GM10266 (cell line): ENCODE measurements around the gene STIP1.
A peak's percentile ranks its signal among the peaks of the same experiment; 100 is the strongest.

ENCODE experiments used
- DNase-seq: peaks from one replicate; pipeline ENCODE4 v3.0.0; 2012; ENCODE audit errors: extremely low spot score
- TF ChIP-seq, protein P1 (sequence below): IDR thresholded peaks from 2 replicates; pipeline ENCODE4 v1.5.1; 2012; ENCODE audit warnings: mild to moderate bottlenecking, low read depth; ENCODE audit not compliant: control insufficient read depth, insufficient read depth; ENCODE audit errors: missing control alignments

The STIP1 gene

DNA sequence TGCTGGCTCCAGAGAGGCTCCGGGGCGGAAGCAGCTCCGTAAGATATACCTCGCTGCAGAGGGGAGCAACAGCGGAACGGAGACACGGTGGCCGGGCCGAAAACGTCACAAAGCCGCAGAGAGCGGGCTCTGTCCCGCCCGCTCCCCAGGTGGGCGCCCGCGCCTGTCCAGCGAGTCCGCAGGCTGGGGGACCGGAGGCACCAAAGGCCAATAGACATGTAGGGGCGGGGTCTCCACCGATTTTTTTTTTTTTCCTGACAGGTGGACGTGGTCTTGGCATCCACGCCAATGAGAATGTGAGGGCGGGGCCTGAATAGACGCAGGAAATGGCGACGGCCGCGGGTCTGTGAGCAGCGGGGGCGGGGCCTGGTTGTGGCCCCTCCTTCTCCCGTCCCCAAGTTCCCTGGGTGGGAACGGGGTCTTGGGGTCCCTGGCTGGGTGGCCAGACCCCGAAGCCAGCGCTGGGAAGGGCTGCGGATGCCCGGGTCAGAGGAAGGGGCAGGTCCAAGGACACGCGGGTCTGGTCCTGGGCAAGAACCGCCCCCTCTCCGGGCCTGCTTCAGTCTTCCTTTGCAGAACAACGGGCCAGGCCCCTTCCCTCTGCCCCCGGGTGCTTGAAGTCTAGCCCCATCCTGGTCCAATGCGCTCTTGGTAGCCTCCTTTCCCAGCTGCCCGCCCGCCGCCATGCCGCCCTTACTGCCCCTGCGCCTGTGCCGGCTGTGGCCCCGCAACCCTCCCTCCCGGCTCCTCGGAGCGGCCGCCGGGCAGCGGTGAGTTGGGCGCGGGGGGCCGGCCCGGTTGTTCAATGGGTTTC lies 44.4 kb downstream of the STIP1 start, which contains the start of gene DNAJC4:
Gene DNAJC4, plus strand, starts transcription at position 378 of the 814 bp plus-strand sequence. Its CDS starts 307 bp downstream, at position 685.
- peak; percentile 93 for DNase-seq
- TF ChIP-seq, protein P1, sequence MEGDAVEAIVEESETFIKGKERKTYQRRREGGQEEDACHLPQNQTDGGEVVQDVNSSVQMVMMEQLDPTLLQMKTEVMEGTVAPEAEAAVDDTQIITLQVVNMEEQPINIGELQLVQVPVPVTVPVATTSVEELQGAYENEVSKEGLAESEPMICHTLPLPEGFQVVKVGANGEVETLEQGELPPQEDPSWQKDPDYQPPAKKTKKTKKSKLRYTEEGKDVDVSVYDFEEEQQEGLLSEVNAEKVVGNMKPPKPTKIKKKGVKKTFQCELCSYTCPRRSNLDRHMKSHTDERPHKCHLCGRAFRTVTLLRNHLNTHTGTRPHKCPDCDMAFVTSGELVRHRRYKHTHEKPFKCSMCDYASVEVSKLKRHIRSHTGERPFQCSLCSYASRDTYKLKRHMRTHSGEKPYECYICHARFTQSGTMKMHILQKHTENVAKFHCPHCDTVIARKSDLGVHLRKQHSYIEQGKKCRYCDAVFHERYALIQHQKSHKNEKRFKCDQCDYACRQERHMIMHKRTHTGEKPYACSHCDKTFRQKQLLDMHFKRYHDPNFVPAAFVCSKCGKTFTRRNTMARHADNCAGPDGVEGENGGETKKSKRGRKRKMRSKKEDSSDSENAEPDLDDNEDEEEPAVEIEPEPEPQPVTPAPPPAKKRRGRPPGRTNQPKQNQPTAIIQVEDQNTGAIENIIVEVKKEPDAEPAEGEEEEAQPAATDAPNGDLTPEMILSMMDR, result no peak

DNA sequence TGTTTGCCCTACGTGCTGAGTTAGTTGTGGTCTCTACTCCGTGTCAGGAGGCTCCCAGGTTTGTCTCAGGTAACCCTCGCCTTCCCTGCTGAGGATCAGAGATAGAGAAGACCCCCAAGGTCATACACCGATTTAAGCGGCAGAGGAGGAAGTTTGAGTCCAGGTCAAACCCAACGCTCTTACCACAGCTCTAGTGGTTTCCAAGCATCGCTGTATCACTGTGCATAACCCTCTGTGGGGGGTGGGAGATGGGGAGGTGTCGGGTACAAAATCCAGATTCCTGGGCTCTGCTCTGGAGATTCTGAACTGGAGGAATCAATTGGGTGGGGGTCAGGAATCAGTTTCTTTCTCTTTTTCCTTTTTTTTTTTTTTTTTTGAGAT lies 45.0 kb downstream of the STIP1 start:
- no peak for DNase-seq
- TF ChIP-seq, protein P1, result no peak

DNA sequence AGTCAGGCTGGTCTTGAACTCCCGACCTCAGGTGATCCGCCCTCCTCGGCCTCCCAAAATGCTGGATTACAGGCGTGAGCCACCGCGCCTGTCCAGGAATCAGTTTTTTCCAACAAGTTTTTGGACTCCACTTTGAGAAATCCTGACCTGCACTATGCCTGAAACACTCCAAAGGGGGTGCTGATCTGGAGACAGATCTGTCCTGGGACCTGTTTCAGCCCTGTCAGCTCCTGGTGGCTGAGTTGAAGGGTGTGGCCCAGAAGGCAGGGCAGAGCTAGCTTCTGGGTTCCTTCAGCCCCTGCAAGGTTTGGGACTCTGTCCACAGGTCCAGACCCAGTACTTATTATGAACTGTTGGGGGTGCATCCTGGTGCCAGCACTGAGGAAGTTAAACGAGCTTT lies 45.6 kb downstream of the STIP1 start:
- no peak for DNase-seq
- TF ChIP-seq, protein P1, result no peak

DNA sequence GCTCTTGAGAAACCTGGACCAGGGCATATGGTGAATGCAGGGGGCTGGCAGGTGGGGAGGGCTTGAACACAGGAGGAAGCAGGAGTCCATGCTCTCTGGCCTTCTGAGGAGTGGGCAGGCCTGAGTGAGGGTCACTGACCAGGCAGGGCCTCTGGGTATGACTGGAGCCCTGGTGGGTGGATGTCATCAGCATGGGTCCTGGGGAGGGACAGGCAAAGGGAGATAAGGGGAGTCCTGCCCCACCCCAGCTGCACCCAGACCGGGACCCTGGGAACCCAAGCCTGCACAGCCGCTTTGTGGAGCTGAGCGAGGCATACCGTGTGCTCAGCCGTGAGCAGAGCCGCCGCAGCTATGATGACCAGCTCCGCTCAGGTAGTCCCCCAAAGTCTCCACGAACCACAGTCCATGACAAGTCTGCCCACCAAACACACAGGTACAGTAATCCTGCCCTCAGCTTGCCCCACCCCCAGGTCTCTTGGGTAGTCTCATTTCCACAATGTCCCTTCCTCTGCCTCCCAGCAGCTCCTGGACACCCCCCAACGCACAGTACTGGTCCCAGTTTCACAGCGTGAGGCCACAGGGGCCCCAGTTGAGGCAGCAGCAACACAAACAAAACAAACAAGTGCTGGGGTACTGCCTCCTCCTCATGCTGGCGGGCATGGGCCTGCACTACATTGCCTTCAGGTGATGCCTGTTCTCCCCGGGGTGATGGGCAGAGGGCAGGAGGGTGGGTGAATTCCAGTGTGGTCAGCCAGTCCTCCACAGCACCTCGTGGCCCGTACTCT lies 46.4 kb downstream of the STIP1 start:
- no peak for DNase-seq
- TF ChIP-seq, protein P1, result no peak

DNA sequence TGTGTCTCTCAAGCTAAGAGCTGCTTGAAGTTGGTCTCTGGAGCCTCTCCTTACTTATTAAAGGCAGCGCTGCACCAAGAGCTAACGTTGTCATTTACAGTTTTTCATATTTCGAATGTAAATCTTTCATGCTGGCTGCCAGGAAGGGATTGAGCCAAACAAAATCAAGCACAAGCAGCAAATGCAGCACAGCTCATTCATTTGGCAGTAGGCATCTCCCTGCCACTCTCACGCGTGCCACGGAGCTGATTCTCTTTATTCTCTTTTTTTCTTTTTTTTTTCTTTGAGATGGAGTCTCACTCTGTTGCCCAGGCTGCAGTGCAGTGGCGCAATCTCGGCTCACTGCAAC lies 47.0 kb downstream of the STIP1 start:
- TF ChIP-seq, protein P1, result no peak
- DNase-seq, result no peak

DNA sequence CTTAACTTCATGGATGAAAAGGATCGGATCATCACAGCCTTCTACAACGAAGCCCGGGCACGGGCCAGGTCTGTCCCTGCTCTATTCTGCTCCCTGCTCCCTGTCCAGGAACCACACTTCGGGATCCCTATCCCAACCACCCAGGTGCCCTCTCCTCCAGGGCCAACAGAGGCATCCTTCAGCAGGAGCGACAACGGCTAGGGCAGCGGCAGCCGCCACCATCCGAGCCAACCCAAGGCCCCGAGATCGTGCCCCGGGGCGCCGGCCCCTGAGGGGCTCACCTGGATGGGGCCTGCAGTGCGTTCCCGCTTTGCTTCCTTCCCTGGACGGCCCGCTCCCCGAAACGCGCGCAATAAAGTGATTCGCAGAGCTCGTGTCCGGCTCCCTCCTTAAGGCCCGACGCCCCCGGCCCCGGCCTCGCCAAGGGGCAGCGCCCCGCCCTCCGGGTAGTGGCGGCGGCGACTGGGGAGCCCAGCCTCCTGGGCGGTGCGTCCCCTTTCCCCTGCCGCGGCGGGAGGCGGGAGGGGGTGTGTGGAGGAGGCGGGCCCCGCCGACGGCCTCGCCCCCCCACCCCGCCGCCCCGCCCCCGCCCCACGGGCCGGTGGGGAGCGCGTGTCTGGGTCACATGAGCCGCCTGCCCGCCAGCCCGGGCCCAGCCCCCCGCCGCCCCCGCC lies 48.1 kb downstream of the STIP1 start, which contains the start of gene VEGFB:
Gene VEGFB, plus strand, starts transcription at position 672 of the 674 bp plus-strand sequence. CDS start 250 bp downstream, outside the sequence.
- TF ChIP-seq, protein P1, result no peak
- DNase-seq, result peak; percentile 92
